ENCODE results near the gene ROBO1. TPM values are rescaled to one million over a fixed set of nuclear protein-coding genes. Genes with fewer than 3 reads are reported as not detected.

Gene ROBO1
- total RNA-seq, 4 donors from 2014 or later, result 25.0 to 42.6 (median 35.7) TPM

GRCh38 chr3:79586232-79586631 is 181.6 kb downstream of the ROBO1 start:
- no peaks in the 10 kb centered on the region for H3K27me3 ChIP-seq
- no peak for TF ChIP-seq POLR2A (IDR thresholded peaks at IDR 0.05)
- no peak for TF ChIP-seq CTCF (IDR thresholded peaks at IDR 0.05)
- no peaks in the 10 kb centered on the region for H3K4me1 ChIP-seq
- H3K36me3 ChIP-seq, result no peaks in the 10 kb centered on the region
- H3K4me3 ChIP-seq, result no peak overlapping the region
- no peaks in the 10 kb centered on the region for H3K9me3 ChIP-seq
- DNase-seq, result no peak
- intact Hi-C loops (cut with DNase I), result no loop called here
- no peak overlapping the region for H3K27ac ChIP-seq

GRCh38 chr3:79572930-79573329 is 194.9 kb downstream of the ROBO1 start:
- Histone ChIP-seq H3K27ac (no peak overlapping the region), H3K27me3 (no peaks in the 10 kb centered on the region), H3K4me3 (no peak overlapping the region), H3K9me3 (no peaks in the 10 kb centered on the region), H3K4me1 (no peaks in the 10 kb centered on the region), H3K36me3 (no peaks in the 10 kb centered on the region)
- TF ChIP-seq CTCF (IDR thresholded peaks at IDR 0.05), result no peak
- no peak for TF ChIP-seq POLR2A (IDR thresholded peaks at IDR 0.05)
- 79 to 87% methylated on average over 7 of the region's 7 CpGs for WGBS, 2 donors
- intact Hi-C loops (cut with DNase I), result no loop called here
- DNase-seq, result no peak

GRCh38 chr3:79568938-79569337 is 198.9 kb downstream of the ROBO1 start:
- no peak overlapping the region for H3K4me3 ChIP-seq
- WGBS, 2 donors, result 80 to 83% methylated on average over 10 of the region's 10 CpGs
- no peaks in the 10 kb centered on the region for H3K36me3 ChIP-seq
- no peaks in the 10 kb centered on the region for H3K4me1 ChIP-seq
- no peaks in the 10 kb centered on the region for H3K9me3 ChIP-seq
- TF ChIP-seq CTCF (IDR thresholded peaks at IDR 0.05), result no peak
- no peak for TF ChIP-seq POLR2A (IDR thresholded peaks at IDR 0.05)
- intact Hi-C loops (cut with DNase I), result no loop called here
- no peaks in the 10 kb centered on the region for H3K27me3 ChIP-seq
- DNase-seq, result no peak
- H3K27ac ChIP-seq, result no peak overlapping the region

GRCh38 chr3:79564192-79564591 is 203.6 kb downstream of the ROBO1 start:
- Histone ChIP-seq H3K4me3 (no peak overlapping the region), H3K4me1 (no peaks in the 10 kb centered on the region), H3K36me3 (no peaks in the 10 kb centered on the region), H3K27me3 (no peaks in the 10 kb centered on the region), H3K9me3 (no peaks in the 10 kb centered on the region), H3K27ac (no peak overlapping the region)
- TF ChIP-seq CTCF (IDR thresholded peaks at IDR 0.05) (no peak), POLR2A (IDR thresholded peaks at IDR 0.05) (no peak)
- intact Hi-C loops (cut with DNase I), result no loop called here
- 47 to 75% methylated on average over 1 of the region's 1 CpG for WGBS, 2 donors
- DNase-seq, result no peak

- intact Hi-C loops (cut with DNase I), result no loop called here
- Histone ChIP-seq H3K27me3 (no peaks in the 10 kb centered on the region), H3K36me3 (no peaks in the 10 kb centered on the region), H3K27ac (no peak overlapping the region), H3K4me3 (no peak overlapping the region), H3K9me3 (no peaks in the 10 kb centered on the region), H3K4me1 (no peaks in the 10 kb centered on the region)
- DNase-seq, result no peak
- 64 to 72% methylated on average over 4 of the region's 4 CpGs for WGBS, 2 donors
- TF ChIP-seq POLR2A (IDR thresholded peaks at IDR 0.05), result no peak
- TF ChIP-seq CTCF (IDR thresholded peaks at IDR 0.05), result no peak
Measured at GRCh38 chr3:79560698-79561097, 207.1 kb downstream of the ROBO1 start.
